Fibroblast of lung (primary cell): ENCODE measurements around the gene KTI12.
"Not testable (repeated sequence)": the region's sequence is repeated elsewhere in the genome, so short reads cannot be mapped to it uniquely, and the experiment has no call there.

Experiments
- EZH2 ChIP-seq: IDR thresholded peaks from 2 replicates; pipeline ENCODE4 v1.5.1; 2012; ENCODE audit warnings: low read length, control low read depth, mild to moderate bottlenecking; ENCODE audit errors: missing control alignments
- TF ChIP-seq, protein P1 (sequence below), 2 donors: IDR thresholded peaks in 1 of 2; conservative IDR thresholded peaks in 1 of 2; 1 replicate in 1 of 2; 2 replicates in 1 of 2; pipeline ENCODE4 v1.5.1; 2011 to 2012; ENCODE audit warnings: low read length in 2 of 2, control low read depth in 1 of 2, inconsistent platforms in 1 of 2, low read depth in 1 of 2, mild to moderate bottlenecking in 1 of 2

DNA sequence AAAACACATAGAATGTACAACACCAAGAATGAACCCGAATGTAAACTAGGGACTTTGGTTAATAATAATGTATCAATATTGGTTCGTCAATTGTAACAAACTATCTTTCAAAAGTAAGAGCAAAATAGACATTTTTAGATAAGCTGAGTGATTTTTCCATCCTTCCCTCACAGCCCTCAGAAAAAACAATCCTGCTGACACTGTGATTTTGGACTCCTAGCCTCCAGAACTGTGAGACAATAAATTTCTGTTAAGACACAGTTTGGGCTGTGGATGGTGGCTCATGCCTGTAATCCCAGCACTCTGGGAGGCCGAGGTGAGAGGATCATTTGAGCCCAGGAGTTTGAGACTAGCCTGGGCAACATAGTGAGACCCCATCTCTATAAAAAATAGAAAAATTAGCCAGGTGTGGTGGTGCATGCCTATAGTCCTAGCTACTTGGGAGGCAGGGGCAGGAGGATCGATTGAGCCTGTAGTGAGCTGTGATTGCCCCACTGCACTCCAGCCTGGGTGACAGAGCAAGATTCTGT is 12.1 kb upstream of the KTI12 start:
- TF ChIP-seq, protein P1, sequence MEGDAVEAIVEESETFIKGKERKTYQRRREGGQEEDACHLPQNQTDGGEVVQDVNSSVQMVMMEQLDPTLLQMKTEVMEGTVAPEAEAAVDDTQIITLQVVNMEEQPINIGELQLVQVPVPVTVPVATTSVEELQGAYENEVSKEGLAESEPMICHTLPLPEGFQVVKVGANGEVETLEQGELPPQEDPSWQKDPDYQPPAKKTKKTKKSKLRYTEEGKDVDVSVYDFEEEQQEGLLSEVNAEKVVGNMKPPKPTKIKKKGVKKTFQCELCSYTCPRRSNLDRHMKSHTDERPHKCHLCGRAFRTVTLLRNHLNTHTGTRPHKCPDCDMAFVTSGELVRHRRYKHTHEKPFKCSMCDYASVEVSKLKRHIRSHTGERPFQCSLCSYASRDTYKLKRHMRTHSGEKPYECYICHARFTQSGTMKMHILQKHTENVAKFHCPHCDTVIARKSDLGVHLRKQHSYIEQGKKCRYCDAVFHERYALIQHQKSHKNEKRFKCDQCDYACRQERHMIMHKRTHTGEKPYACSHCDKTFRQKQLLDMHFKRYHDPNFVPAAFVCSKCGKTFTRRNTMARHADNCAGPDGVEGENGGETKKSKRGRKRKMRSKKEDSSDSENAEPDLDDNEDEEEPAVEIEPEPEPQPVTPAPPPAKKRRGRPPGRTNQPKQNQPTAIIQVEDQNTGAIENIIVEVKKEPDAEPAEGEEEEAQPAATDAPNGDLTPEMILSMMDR (conservative IDR thresholded peaks at IDR 0.05 in 1 of 2, IDR thresholded peaks at IDR 0.05 in 1 of 2; ENCODE audit: low read depth in 1 of 2, low read length in 2 of 2): not testable (repeated sequence)
- TF ChIP-seq EZH2: not testable (repeated sequence)
